Measurements from ENCODE around the gene ZGPAT.

GRCh38 chr20:63665708-63666107, 42.1 kb upstream of the ZGPAT start:
- TF ChIP-seq, protein P1, sequence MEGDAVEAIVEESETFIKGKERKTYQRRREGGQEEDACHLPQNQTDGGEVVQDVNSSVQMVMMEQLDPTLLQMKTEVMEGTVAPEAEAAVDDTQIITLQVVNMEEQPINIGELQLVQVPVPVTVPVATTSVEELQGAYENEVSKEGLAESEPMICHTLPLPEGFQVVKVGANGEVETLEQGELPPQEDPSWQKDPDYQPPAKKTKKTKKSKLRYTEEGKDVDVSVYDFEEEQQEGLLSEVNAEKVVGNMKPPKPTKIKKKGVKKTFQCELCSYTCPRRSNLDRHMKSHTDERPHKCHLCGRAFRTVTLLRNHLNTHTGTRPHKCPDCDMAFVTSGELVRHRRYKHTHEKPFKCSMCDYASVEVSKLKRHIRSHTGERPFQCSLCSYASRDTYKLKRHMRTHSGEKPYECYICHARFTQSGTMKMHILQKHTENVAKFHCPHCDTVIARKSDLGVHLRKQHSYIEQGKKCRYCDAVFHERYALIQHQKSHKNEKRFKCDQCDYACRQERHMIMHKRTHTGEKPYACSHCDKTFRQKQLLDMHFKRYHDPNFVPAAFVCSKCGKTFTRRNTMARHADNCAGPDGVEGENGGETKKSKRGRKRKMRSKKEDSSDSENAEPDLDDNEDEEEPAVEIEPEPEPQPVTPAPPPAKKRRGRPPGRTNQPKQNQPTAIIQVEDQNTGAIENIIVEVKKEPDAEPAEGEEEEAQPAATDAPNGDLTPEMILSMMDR (IDR thresholded peaks at IDR 0.05) = no peak
- TF ChIP-seq POLR2A (IDR thresholded peaks at IDR 0.05) = no peak
